ENCODE results near the gene SFMBT2.

SFMBT2 gene

GRCh38 chr10:7410862-7411670 lies at the start of gene SFMBT2:
SFMBT2 (minus strand) TSS chr10:7411034; CDS start chr10:7381898, 29,136 bp downstream.
- DNase-seq (ENCODE audit: low read depth, low spot score) = peak; percentile 85

DNA sequence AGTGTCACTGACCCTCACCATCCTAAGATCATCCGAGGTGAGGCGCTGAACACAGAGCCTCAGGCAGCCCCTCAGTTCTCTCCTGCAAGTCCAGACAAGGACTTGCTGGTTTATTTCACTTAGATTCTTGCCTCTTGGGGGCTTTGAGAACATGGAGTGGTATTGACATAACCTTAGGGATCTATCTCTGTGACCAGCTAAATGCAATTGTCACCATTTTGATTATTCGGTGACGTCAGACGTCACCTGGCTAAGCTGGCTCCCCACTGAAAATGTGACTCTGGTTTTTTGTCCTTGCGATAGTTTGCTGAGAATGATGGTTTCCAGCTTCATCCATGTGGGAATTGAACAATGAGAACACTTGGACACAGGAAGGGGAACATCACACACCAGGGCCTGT lies 49.2 kb upstream of the SFMBT2 start:
- DNase-seq (ENCODE audit: low read depth, low spot score) = no peak

DNA sequence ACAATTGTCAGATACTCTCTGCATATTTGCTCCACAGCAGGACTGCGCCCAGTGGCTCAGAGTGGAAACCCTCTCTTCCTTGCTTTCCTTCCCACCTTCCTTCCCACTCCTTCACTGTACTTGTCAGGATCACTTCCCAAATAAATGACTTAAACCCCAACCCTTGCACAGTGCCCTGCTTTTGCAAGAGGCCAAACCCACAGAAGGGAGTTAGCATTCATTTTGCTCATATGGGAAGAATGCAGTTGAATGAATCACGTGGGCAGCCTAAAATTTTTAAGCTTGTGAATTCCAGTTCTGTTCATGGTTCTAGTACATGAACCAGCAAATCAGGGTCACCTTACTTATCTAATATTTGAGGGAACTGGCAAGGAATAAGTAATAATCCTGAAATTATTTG lies 47.7 kb upstream of the SFMBT2 start:
- DNase-seq (ENCODE audit: low read depth, low spot score) = peak; percentile 46

GRCh38 chr10:7457478-7458316 lies 46.9 kb upstream of the SFMBT2 start:
- DNase-seq (ENCODE audit: low read depth, low spot score) = no peak

GRCh38 chr10:7449063-7449695 lies 38.3 kb upstream of the SFMBT2 start:
- DNase-seq (ENCODE audit: low read depth, low spot score) = no peak

DNA sequence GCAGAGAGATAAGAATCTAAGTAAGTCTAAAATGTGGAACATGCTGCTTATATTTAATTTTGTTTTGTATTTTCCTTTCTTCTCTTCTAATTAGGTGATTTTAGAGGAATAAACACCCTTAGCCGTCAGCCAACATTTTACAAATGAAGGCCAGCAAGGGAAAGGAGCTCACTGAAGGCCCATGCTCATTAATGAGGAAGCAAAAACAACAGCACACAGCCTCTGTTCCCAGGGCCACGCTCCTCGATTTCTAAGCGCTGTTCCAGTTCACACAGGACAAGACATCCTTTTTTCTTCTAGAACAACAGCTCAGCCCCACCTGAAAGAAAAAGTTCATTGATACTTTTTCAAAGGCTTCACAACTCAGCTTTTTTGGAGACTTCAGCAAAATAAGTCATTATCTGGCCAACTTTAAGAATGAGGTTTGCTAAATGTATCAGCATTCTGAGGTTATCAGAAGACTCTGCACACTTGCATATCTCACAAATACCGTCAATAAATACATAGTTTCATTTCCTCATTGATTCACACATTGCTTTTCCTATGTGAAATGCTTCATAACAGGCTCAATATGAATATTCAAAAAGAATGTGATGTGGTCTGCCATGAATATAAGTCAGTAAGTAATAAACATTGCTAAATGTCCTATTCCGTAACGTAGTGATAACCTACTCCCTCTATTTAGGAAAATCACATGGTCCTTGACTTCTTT lies 34.8 kb upstream of the SFMBT2 start:
- DNase-seq (ENCODE audit: low read depth, low spot score) = no peak

DNA sequence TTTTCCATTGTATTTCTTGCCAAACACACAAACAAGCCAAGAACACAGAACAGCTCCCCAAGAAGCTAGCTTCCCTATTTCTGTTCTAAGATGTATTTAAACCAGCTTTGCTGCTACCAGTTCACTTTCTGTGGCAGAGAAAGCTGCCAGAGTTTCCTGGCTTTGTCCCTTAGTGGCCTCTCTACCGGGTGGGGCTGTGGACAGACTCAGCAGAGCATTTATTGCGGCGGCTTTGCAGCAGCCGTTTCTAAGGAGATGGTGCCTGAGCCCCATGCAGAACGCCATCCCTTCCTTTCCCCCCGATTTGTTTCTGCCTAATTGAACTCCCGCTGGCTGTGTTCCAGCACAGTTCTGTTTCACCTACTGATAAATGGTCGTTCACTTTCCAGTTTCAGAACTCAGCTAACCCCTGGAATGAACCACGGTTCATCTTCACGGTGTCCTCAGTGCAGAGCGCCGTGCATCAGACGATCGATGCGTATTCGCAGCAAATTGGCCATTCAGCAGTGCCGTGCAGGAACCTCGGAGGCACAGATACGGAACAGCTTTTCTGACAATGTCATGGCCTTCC lies 33.8 kb upstream of the SFMBT2 start:
- DNase-seq (ENCODE audit: low read depth, low spot score) = peak; percentile 29

GRCh38 chr10:7443036-7443435 lies 32.2 kb upstream of the SFMBT2 start:
- no peak for DNase-seq (ENCODE audit: low read depth, low spot score)

- DNase-seq (ENCODE audit: low read depth, low spot score) = no peak
Observed at GRCh38 chr10:7441403-7442147, 30.7 kb upstream of the SFMBT2 start.

GRCh38 chr10:7439696-7440095 lies 28.9 kb upstream of the SFMBT2 start:
- no peak for DNase-seq (ENCODE audit: low read depth, low spot score)

DNA sequence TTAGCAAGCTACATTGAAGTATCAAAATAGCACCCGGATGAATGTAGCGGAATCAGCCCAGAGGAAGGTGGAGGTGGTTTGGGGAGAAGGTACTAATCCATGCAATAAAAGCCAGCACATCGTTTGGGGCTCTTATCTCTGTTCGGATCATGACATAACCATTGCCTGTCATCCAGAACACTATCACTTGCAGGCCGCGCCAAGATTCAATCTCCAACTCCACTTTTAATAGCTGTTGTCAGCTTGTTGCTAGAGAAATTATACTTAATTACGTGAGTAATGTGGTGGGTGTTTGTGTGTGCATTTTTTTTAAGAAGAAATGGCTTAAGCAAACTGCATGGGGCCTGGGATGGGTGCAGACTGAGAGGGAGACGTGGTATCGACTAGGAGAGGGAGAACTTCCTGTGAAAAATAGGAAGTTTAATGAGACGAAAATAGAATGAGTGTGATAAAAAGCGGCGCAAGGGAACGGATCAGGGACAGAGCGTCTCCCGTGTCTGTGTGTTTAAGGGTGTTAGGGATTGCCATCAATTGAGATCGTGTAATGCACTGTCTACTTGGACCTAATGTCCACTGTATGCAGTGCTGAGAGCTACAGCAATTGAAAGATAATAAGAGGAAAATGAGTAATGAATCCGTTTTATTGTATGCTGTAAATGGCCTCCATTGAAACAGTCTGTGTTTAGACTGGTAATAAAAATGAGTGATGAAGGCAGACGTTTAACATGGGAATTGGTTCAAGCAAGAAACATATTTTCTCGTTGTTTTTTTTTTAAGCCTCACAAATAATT lies 27.6 kb upstream of the SFMBT2 start:
- DNase-seq (ENCODE audit: low read depth, low spot score) = no peak

DNA sequence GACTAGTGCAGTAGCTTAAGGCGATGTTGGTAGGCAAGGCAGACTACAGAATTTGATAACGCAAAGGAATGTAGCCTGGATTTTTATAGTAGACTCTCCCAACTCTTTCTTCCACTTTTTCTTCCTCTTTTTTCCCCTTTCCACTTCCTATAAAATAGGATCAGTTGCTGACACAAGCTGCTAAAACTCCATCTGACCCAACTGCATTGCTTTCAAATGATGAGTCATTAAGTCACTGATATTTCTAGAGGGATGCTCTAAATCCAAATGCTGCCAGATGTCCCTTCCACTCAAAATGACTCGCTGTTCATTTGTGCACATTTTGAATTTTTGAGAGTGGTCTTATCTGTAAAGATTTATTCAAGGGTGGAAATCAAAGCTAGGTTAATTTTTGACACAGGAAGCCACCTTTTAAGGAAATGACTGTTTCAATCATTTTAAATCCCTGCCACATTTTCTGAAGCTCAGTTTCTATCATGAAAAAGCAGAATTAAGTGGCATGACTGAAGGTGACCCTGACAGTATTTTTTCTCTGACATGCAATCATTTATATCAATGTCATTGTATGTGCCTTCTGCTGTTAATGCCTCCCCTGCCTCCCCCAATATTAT lies 25.8 kb upstream of the SFMBT2 start:
- no peak for DNase-seq (ENCODE audit: low read depth, low spot score)

DNA sequence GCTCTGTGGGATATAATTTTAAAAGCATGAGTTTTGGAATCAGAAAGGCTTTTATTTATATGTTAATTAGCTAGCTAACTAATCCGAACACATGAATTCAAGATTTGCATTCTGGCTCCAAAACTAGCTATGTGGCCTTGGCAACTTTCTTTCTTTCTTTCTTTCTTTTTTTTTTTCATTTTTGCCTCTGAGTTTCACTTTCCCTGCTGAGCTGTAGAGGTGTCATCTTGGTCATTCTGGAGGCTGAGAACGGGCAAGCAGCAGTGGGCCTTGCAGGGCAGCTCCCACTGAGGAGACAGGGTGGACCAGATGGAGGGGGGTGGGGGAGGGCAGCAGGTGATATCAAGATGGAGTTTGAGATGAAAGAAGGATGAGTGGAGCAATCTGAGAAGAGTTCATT lies 24.8 kb upstream of the SFMBT2 start:
- DNase-seq (ENCODE audit: low read depth, low spot score) = no peak

DNA sequence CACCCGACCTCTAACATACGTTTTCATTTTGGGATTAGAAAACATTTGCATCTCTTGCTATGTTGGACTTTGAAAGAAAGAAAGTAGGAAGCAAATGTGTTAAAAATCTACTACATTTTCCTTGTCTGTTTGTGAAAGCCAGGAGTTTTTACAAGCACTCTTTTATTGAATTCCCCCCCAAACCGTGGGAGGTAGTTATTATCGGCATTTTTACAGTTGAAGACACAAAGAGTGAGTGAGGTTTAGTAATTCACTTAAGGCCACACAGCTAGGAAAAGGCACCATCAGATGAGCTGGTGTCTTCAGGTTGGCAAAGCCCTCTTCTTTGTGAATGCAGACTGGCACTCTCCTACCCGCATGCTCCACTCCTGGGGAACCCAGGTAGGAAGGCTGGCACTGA lies 23.5 kb upstream of the SFMBT2 start:
- no peak for DNase-seq (ENCODE audit: low read depth, low spot score)

GRCh38 chr10:7433861-7434260 lies 23.0 kb upstream of the SFMBT2 start:
- no peak for DNase-seq (ENCODE audit: low read depth, low spot score)

GRCh38 chr10:7432884-7433726 lies 22.3 kb upstream of the SFMBT2 start:
- DNase-seq (ENCODE audit: low read depth, low spot score) = peak; percentile 45

GRCh38 chr10:7428673-7429350 lies 18.0 kb upstream of the SFMBT2 start:
- peak; percentile 86 for DNase-seq (ENCODE audit: low read depth, low spot score)

GRCh38 chr10:7426349-7426748 lies 15.5 kb upstream of the SFMBT2 start:
- DNase-seq (ENCODE audit: low read depth, low spot score) = no peak
